ENCODE measurements around the gene PCNX3.

PCNX3 gene

GRCh38 chr11:65653229-65654225 lies 38.0 kb downstream of the PCNX3 start:
- H3K4me3 ChIP-seq (ENCODE audit: control insufficient read depth, low read depth, low read length) = peak overlapping the region; percentile 50
- no peak for DNase-seq (ENCODE audit: low read depth)
- TF ChIP-seq, protein P1, sequence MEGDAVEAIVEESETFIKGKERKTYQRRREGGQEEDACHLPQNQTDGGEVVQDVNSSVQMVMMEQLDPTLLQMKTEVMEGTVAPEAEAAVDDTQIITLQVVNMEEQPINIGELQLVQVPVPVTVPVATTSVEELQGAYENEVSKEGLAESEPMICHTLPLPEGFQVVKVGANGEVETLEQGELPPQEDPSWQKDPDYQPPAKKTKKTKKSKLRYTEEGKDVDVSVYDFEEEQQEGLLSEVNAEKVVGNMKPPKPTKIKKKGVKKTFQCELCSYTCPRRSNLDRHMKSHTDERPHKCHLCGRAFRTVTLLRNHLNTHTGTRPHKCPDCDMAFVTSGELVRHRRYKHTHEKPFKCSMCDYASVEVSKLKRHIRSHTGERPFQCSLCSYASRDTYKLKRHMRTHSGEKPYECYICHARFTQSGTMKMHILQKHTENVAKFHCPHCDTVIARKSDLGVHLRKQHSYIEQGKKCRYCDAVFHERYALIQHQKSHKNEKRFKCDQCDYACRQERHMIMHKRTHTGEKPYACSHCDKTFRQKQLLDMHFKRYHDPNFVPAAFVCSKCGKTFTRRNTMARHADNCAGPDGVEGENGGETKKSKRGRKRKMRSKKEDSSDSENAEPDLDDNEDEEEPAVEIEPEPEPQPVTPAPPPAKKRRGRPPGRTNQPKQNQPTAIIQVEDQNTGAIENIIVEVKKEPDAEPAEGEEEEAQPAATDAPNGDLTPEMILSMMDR (IDR thresholded peaks at IDR 0.05; ENCODE audit: control insufficient read depth, insufficient read depth, low read depth, low read length, missing control alignments) = no peak

- no peak overlapping the region for H3K4me3 ChIP-seq (ENCODE audit: control insufficient read depth, low read depth, low read length)
- DNase-seq (ENCODE audit: low read depth) = no peak
- TF ChIP-seq, protein P1 (IDR thresholded peaks at IDR 0.05; ENCODE audit: control insufficient read depth, insufficient read depth, low read depth, low read length, missing control alignments) = no peak
Measured at GRCh38 chr11:65654375-65655349, 39.1 kb downstream of the PCNX3 start.

GRCh38 chr11:65655570-65656332 lies 40.2 kb downstream of the PCNX3 start:
- H3K4me3 ChIP-seq (ENCODE audit: control insufficient read depth, low read depth, low read length) = no peak overlapping the region
- TF ChIP-seq, protein P1 (IDR thresholded peaks at IDR 0.05; ENCODE audit: control insufficient read depth, insufficient read depth, low read depth, low read length, missing control alignments) = no peak
- DNase-seq (ENCODE audit: low read depth) = no peak

GRCh38 chr11:65657426-65657825 lies 41.9 kb downstream of the PCNX3 start:
- H3K4me3 ChIP-seq (ENCODE audit: control insufficient read depth, low read depth, low read length) = no peak overlapping the region
- no peak for DNase-seq (ENCODE audit: low read depth)
- TF ChIP-seq, protein P1 (IDR thresholded peaks at IDR 0.05; ENCODE audit: control insufficient read depth, insufficient read depth, low read depth, low read length, missing control alignments) = no peak

DNA sequence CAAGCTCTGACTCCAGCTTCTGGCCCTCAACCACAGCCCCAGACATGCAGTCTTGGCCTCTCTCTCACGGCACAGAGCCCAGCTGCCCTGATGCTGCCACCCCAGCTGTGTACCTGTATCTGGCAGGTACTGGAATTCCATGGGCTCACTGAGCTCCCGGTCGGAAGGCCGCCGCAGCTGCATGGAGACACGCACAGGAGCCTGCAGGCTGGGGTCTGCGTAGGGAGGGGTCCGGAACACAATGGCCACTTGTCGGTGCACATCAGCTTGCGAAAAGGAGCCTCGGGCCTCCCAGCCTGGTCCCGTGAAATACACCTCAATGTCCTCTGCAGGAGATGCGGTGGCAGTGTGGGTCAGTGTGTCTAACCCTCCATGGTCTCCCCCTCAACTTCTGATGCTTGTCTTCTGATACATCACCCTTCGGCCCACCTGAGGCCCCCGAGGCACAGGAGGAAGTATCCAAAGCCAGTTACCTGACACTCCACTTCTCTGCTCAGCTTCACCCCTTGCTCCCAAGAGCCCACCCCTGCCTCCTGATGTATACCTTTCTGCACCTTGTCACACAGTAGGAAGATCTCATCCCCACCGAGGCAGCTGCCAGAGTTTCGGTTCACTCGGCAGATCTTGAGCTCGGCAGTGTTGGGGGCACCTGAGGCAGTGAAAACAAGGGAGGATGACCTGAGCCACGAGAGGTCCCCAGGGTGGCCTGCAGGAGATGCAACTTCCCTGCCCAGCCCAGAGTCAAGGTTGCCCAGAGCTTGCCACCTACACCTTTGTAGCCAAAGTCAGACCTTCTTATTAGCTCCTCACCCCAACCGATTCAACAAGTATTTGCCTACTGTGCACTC lies 42.8 kb downstream of the PCNX3 start:
- no peak overlapping the region for H3K4me3 ChIP-seq (ENCODE audit: control insufficient read depth, low read depth, low read length)
- no peak for DNase-seq (ENCODE audit: low read depth)
- TF ChIP-seq, protein P1 (IDR thresholded peaks at IDR 0.05; ENCODE audit: control insufficient read depth, insufficient read depth, low read depth, low read length, missing control alignments) = no peak

Measured in AG09309 (cell line).